ENCODE data around the gene CYP27B1. TPM values are rescaled to one million over a fixed set of nuclear protein-coding genes. Genes with fewer than 3 reads are reported as not detected.
"Not testable (repeated sequence)": the region's sequence is repeated elsewhere in the genome, so short reads cannot be mapped to it uniquely, and the experiment has no call there.

CYP27B1 gene
- total RNA-seq, 1 donor from 2014 or later, result not detected

DNA sequence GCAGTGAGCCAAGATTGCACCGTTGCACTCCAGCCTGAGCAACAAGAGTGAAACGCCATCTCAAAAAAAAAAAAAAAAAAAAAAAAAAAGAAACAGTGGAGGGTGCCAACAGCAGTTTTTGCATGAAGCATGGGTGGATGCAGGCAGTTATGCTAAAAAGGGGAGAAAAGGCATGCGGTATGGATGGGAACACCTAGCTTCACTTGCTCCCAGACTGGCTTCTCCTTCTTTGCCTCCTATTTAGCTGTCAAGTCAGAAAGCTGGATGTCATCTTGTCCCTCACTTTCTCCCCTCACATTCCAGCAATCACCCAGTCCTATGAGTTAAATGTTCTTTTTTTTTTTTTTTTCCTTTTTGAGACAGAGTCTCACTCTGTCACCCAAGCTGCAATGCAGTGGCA lies 8.2 kb upstream of the CYP27B1 start:
- H3K27ac ChIP-seq (replicated peaks), result no peak overlapping the region
- H3K4me3 ChIP-seq, result no peak overlapping the region
- H3K27me3 ChIP-seq (ENCODE audit: low read depth), result no peaks in the 10 kb centered on the region
- intact Hi-C loops (cut with micrococcal nuclease), result no loop called here
- H3K4me1 ChIP-seq, result peaks cover 24% of the 10 kb centered on the region
- TF ChIP-seq, protein P1, sequence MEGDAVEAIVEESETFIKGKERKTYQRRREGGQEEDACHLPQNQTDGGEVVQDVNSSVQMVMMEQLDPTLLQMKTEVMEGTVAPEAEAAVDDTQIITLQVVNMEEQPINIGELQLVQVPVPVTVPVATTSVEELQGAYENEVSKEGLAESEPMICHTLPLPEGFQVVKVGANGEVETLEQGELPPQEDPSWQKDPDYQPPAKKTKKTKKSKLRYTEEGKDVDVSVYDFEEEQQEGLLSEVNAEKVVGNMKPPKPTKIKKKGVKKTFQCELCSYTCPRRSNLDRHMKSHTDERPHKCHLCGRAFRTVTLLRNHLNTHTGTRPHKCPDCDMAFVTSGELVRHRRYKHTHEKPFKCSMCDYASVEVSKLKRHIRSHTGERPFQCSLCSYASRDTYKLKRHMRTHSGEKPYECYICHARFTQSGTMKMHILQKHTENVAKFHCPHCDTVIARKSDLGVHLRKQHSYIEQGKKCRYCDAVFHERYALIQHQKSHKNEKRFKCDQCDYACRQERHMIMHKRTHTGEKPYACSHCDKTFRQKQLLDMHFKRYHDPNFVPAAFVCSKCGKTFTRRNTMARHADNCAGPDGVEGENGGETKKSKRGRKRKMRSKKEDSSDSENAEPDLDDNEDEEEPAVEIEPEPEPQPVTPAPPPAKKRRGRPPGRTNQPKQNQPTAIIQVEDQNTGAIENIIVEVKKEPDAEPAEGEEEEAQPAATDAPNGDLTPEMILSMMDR (IDR thresholded peaks at IDR 0.05; ENCODE audit: borderline replicate concordance), result no peak
- no peaks in the 10 kb centered on the region for H3K9me3 ChIP-seq (replicated peaks)
- DNase-seq, result no peak
- peaks cover 8% of the 10 kb centered on the region for H3K36me3 ChIP-seq

DNA sequence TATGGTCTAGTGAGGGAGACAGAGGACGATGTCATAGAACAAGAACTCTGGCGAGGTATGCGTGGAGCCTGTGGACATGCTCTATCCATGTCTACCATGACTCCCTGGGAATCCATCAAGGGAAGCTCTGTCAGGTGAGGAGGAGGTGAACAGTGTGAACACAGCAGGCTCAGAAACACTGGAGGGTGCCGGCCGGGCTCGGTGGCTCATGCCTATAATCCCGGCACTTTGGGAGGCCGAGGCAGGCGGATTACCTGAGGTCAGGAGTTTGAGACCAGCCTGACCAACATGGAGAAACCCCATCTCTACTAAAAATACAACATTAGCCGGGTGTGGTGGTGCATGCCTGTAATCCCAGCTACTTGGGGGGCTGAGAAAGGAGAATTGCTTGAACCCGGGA lies 7.8 kb upstream of the CYP27B1 start:
- H3K27ac ChIP-seq (replicated peaks); H3K27me3 ChIP-seq (ENCODE audit: low read depth); H3K9me3 ChIP-seq (replicated peaks); DNase-seq; intact Hi-C loops (cut with micrococcal nuclease); H3K4me3 ChIP-seq: not testable (repeated sequence)
- peaks cover 11% of the 10 kb centered on the region for H3K36me3 ChIP-seq
- H3K4me1 ChIP-seq, result peaks cover 24% of the 10 kb centered on the region

DNA sequence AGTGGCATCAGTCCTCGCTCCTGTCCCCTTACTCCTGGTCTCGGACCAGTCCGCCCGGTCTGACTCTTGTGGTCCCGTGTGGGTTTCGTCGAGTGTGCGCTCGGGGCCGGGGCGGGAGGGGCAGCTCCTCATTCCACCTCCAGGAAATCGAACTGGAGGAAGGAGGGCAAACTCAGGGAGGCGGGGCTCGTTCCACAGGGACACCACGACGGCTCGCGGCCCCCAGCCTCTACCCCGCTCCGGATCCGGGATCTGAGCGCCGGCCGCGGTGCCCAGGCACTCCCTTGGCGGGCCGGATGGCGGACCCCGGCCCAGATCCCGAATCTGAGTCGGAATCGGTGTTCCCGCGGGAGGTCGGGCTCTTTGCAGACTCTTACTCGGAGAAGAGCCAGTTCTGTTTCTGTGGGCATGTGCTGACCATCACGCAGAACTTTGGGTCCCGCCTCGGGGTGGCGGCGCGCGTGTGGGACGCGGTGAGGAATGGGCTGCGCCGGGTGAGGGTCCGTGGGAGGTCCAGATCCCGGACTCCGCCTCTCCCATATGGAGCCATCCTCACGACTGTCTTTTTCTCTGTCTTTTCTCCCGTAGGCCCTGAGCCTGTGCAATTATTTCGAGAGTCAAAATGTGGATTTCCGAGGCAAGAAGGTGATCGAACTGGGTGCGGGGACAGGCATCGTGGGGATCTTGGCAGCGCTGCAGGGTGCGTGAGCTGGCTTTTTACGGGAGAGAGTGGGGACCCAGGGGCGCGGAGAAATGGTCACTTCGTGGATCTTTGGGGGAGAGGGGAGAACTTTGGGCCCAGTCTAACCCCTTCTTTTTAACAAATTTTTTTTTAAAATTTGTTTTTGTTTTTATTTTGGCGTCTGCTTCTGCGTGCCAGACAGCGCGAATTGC lies 5.8 kb upstream of the CYP27B1 start, which contains the start of gene EEF1AKMT3:
TSS of gene EEF1AKMT3 (plus strand) at position 186 of the 894 bp plus-strand sequence. CDS start at position 297, 111 bp downstream.
- no peaks in the 10 kb centered on the region for H3K27me3 ChIP-seq (ENCODE audit: low read depth)
- intact Hi-C loops (cut with micrococcal nuclease), result no loop called here
- H3K36me3 ChIP-seq, result peaks cover 18% of the 10 kb centered on the region
- peak within 1 kb of the TSS; percentile 92 for H3K4me3 ChIP-seq
- peaks cover 24% of the 10 kb centered on the region for H3K4me1 ChIP-seq
- TF ChIP-seq, protein P1 (IDR thresholded peaks at IDR 0.05; ENCODE audit: borderline replicate concordance), result peak; percentile 12
- no peaks in the 10 kb centered on the region for H3K9me3 ChIP-seq (replicated peaks)
- peak; percentile 75 for DNase-seq
- H3K27ac ChIP-seq (replicated peaks), result peak within 1 kb of the TSS; percentile 95

DNA sequence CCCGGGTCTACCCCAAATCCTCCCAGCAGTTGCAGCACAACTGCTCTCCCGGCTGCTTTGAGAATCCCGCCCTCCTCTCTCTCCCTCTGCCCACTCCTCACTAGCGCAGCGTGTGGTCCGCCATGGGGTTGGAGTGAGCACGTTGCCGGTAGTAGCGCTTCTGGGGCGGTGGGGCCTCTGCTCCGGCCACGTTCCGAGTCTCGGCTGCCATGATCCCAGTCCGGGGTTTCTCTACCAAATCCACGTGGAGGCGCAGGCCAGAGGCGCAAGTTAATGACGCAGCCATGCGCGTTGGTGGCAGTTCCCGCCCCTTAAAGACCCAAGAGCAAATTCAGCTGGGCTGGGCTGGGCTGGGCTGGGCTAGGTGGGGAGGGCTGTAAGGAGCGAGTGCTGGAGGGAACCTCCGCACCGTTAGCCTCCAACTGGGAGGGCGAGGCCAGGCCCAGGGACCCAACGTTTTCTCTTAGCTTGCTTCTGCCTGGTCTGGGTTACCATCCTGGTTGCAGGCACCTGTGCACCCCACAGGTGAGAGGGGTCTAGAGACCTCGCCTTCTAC lies 5.1 kb upstream of the CYP27B1 start, which contains the start of gene METTL1:
TSS of gene METTL1 (minus strand) at position 233 of the 556 bp plus-strand sequence. CDS start at position 211, 22 bp downstream.
- TF ChIP-seq, protein P1 (IDR thresholded peaks at IDR 0.05; ENCODE audit: borderline replicate concordance), result no peak
- no peaks in the 10 kb centered on the region for H3K9me3 ChIP-seq (replicated peaks)
- H3K27ac ChIP-seq (replicated peaks), result peak within 1 kb of the TSS; percentile 95
- peaks cover 27% of the 10 kb centered on the region for H3K4me1 ChIP-seq
- intact Hi-C loops (cut with micrococcal nuclease), result no loop called here
- peaks cover 18% of the 10 kb centered on the region for H3K36me3 ChIP-seq
- peak; percentile 93 for DNase-seq
- peaks cover 2% of the 10 kb centered on the region for H3K27me3 ChIP-seq (ENCODE audit: low read depth)
- H3K4me3 ChIP-seq, result peak within 1 kb of the TSS; percentile 92

DNA sequence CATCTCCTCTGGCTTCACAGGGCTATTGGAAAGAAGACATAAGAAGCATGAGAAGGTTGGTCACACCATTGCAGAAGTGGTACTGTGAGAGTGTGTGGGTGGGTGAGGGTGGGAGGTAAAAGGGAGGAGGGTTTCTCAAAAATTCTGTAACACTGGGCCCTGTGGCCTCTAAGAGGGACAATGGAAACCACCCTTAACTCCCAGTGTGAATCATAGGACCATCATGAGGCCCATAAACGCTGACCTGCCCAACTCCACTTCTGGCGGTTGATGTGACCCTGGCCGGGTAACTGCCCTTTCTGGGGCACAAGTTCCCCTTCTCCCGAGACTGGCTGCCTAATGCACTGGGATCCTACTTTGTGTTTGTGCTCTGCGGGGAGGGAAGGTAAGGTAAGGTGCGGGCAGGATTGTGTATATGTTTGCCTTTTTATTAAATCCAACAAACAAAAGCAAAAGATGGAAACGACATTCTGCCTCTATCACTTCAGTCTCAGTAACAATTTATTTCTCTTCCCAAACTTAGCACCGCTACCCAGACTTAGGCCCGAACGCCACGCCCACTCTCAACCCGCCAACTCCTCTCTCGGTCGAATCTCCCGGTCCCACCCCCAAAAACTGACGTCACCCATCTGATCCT lies 4.5 kb upstream of the CYP27B1 start:
- peaks cover 8% of the 10 kb centered on the region for H3K27me3 ChIP-seq (ENCODE audit: low read depth)
- H3K27ac ChIP-seq (replicated peaks), result peak overlapping the region; percentile 95
- H3K36me3 ChIP-seq, result peaks cover 18% of the 10 kb centered on the region
- DNase-seq, result peak; percentile 86
- intact Hi-C loops (cut with micrococcal nuclease), result no loop called here
- H3K4me3 ChIP-seq, result peak overlapping the region; percentile 92
- TF ChIP-seq, protein P1 (IDR thresholded peaks at IDR 0.05; ENCODE audit: borderline replicate concordance), result no peak
- H3K9me3 ChIP-seq (replicated peaks), result no peaks in the 10 kb centered on the region
- peaks cover 33% of the 10 kb centered on the region for H3K4me1 ChIP-seq
